T-helper 22 cell (primary cell): Measurements from ENCODE around the gene INTS14.

ENCODE experiments used
- DNase-seq: peaks from one replicate; pipeline ENCODE4 v3.0.0-alpha.2; 2020; ENCODE audit warnings: low read depth

The INTS14 gene

DNA sequence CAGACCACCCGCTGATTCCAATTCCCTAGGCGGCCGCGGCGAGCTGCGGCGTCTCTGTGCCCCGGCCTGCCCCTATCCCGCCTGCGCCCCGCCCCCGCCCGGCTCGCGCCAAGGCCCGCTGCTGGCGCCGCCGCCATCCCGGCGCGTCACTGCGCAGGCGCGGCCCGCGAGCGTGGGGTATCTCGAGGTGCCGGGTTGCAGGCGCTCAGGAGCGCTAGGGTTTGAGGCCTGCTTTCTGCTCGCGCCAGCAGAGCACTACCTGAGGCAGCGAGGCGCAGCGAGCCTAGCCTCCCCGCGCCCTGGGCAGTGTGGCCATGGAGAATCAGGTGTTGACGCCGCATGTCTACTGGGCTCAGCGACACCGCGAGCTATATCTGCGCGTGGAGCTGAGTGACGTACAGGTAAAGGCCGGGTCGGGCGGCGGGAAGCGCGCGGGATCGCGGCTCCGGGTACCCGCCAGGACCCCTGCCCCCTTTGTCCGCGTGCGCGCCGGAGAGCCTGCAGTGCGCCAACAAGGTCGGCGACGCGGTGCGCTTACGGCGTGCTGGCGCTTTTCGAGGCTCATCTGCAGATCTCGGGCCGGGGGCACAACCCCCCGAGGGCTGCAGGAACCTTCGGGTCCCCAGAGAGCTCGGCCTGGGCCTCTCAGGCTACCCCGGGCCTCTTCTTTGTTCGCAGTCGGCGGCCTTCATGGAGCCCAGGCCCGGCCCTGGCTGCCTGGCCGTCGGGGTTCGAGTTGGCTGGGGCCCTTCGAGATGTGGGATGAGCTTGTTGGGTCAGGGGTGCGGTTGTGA, 80.4 kb downstream of the INTS14 start, which contains the start of gene HACD3:
TSS of gene HACD3 (plus strand) at position 146 of the 794 bp plus-strand sequence. CDS start at position 315, 169 bp downstream.
- peak; percentile 79 for DNase-seq

DNA sequence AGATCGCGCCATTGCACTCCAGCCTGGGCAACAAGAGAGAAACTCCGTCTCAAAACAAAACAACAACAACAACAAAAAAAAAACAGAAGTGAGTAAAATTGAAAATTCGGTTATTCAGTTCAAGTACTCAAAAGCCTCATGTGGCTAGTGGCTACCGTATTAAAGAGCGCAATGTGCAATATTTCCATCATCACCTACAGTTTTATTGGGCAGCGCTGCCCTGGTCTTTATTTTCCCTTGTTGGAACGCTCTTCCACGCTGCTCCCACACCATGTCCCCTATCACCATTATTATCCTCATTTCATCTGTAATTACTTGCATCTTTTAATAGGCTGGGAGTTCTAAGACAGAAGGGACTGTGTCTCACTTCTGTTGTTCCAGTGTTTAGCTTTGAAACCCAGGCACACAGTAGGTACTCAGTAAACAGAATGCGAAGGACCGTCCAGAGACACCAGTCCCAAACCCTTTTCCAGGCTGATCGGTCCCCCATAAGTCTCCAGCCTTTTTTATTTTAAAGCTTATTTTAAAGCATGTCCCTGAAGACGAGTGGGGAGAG, 81.1 kb downstream of the INTS14 start:
- no peak for DNase-seq
